ENCODE results near the gene ZNF22. TPM values are rescaled to one million over a fixed set of nuclear protein-coding genes. Genes with fewer than 3 reads are reported as not detected.

ZNF22 gene
- total RNA-seq, 2 donors from 2014 or later, result 19.3 to 20.5 TPM

GRCh38 chr10:44988957-44989585, 11.7 kb upstream of the ZNF22 start:
- Histone ChIP-seq H3K36me3 (peaks cover 82% of the 10 kb centered on the region), H3K4me3 (no peak overlapping the region), H3K27me3 (no peaks in the 10 kb centered on the region), H3K4me1 (peaks cover 0 to 67% of the 10 kb centered on the region in 2 donors), H3K27ac (peak overlapping the region; percentile 32 to 92), H3K9me3 (no peaks in the 10 kb centered on the region)
- DNase-seq (ENCODE audit: low spot score), result peak; percentile 57
- no peak for TF ChIP-seq CTCF (IDR thresholded peaks at IDR 0.05)

DNA sequence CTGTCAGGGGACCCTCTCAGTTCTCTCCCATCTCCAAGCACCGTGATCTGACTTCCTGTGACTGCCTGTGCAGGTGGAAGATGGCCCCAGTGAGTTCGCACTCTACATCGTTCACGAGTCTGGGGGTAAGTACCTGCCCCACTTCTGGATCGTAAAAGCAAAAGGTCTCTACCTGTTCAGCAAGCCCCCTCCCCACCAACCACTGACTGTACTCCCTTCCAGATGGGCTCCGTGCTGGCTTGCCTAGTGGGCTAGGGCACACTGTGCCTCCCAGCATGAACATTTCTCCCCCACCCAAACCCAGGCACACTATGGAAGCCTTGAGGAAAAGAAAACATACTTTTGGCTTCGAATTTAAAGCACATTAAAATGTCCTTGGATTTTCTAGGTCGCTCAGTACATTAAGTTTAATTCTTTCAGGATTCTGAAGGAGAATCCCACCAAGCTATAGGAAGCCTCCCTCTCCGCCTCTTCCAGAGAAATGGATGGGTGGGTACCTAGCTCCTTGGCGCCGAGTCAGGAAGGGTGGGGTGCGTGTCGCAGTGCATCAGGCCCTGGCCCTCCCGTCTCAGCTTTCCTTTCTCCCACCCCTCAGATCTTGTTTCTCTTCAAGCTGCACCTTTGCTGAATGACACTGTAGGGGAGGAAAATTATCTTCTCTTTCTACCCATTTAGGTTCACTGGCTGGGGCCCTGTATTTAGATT, 11.0 kb upstream of the ZNF22 start:
- DNase-seq (ENCODE audit: low spot score), result peak; percentile 58
- Histone ChIP-seq H3K4me3 (no peak overlapping the region), H3K9me3 (no peaks in the 10 kb centered on the region), H3K4me1 (peaks cover 0 to 66% of the 10 kb centered on the region in 2 donors), H3K36me3 (peaks cover 80% of the 10 kb centered on the region), H3K27ac (peak overlapping the region; percentile 32 to 92), H3K27me3 (no peaks in the 10 kb centered on the region)
- TF ChIP-seq CTCF (IDR thresholded peaks at IDR 0.05), result no peak

DNA sequence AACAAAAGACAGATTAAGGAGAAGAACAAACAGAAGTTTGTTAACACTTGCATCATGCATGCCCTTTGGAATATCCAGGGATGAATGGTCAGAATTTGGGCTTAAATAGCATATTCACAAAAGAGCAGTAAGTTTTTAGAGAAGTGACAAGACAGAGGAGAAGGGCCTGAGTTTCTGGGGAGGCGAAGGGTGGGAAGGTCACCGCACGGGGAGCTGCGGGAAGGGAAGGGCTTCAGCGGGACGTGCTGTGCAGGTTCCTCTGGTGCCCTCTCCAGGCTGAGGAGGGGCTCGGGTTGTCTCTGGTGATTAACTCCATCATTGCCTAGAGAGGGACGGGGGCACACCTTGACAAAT, 10.4 kb upstream of the ZNF22 start:
- peak in 1 of 2 donors; percentile 66 for TF ChIP-seq CTCF (IDR thresholded peaks at IDR 0.05)
- Histone ChIP-seq H3K27me3 (no peaks in the 10 kb centered on the region), H3K4me1 (peaks cover 2 to 66% of the 10 kb centered on the region in 2 donors), H3K4me3 (no peak overlapping the region), H3K36me3 (peaks cover 75% of the 10 kb centered on the region), H3K27ac (peak overlapping the region; percentile 32 to 92), H3K9me3 (no peaks in the 10 kb centered on the region)
- DNase-seq (ENCODE audit: low spot score), result peak; percentile 50

DNA sequence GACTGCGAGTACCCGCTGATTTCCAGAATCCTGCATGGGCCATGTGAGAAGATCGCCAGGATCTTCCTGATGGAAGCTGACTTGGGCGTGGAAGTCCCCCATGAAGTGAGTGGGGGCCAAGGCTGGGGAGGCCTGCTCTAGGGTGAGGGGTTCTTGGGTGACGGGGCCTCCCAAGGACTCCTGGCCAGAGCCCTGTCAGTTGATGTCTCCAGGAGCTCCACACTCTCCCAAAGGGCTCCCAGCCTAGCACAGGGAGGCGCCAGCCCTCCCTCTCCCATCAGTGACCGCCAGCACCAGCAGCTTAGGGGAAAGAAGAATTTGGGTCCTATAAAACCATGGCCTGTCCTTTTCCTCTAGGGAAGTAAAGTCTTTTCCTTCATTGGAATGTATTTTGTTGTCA, 9.8 kb upstream of the ZNF22 start:
- Histone ChIP-seq H3K36me3 (peaks cover 73% of the 10 kb centered on the region), H3K9me3 (no peaks in the 10 kb centered on the region), H3K27ac (peak overlapping the region; percentile 32 to 92), H3K27me3 (no peaks in the 10 kb centered on the region), H3K4me3 (no peak overlapping the region), H3K4me1 (peaks cover 7 to 66% of the 10 kb centered on the region in 2 donors)
- peak; percentile 53 for DNase-seq (ENCODE audit: low spot score)
- TF ChIP-seq CTCF (IDR thresholded peaks at IDR 0.05), result no peak

DNA sequence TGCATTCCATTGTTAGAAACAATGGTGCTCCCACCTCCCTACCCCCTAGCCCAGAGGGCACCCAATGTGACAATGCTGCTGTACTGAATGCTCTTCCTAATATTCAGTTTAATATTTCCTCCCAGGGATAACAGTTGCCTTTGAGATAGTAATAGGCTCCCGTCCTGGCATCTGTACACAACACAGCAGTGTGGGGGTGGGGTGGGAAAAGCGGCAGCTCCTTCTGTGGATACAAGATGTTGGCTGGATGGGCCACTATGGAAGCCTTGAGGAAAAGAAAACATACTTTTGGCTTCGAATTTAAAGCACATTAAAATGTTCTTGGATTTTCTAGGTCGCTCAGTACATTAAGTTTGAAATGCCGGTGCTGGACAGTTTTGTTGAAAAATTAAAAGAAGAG, 9.2 kb upstream of the ZNF22 start:
- Histone ChIP-seq H3K36me3 (peaks cover 67% of the 10 kb centered on the region), H3K27ac (peak overlapping the region; percentile 32 to 92), H3K4me3 (no peak overlapping the region), H3K27me3 (no peaks in the 10 kb centered on the region), H3K9me3 (no peaks in the 10 kb centered on the region), H3K4me1 (peaks cover 7 to 66% of the 10 kb centered on the region in 2 donors)
- no peak for TF ChIP-seq CTCF (IDR thresholded peaks at IDR 0.05)
- DNase-seq (ENCODE audit: low spot score), result peak; percentile 59
